ENCODE results near the gene ZCCHC2.

GRCh38 chr18:62543021-62543420 lies 20.2 kb downstream of the ZCCHC2 start:
- TF ChIP-seq CTCF (IDR thresholded peaks at IDR 0.05) (no peak), EZH2phosphoT487 (IDR thresholded peaks at IDR 0.05) (no peak)
